ENCODE data around the gene MEGF11.

MEGF11 gene

GRCh38 chr15:65916041-65916663, 337.4 kb downstream of the MEGF11 start:
- DNase-seq (ENCODE audit: low spot score): no peak

GRCh38 chr15:65914981-65915925, 338.3 kb downstream of the MEGF11 start:
- DNase-seq (ENCODE audit: low spot score): no peak

GRCh38 chr15:65914386-65914785, 339.2 kb downstream of the MEGF11 start:
- DNase-seq (ENCODE audit: low spot score): no peak

GRCh38 chr15:65913631-65914199, 339.8 kb downstream of the MEGF11 start:
- no peak for DNase-seq (ENCODE audit: low spot score)

DNA sequence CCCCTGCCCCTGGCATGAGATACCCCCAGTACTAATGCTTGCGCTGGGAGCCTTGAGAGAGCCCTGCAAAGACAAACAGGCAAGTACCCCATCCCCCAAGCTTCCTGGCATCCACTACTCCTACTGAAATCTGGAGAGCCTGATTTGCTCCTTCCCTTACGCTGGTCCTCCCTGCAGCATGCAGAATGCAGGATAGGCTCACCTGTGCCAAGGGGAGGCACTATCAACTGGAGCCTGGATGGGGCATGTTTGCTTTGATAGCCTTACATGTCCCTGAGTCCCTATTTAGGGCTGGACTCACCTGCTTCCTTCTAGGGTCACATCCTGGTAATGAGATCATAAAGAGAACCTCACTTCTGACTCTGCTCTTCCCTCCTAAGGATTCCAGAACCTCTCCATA, 341.3 kb downstream of the MEGF11 start:
- DNase-seq (ENCODE audit: low spot score): no peak

- DNase-seq (ENCODE audit: low spot score): no peak
Observed at GRCh38 chr15:65910341-65910740, 343.2 kb downstream of the MEGF11 start.

DNA sequence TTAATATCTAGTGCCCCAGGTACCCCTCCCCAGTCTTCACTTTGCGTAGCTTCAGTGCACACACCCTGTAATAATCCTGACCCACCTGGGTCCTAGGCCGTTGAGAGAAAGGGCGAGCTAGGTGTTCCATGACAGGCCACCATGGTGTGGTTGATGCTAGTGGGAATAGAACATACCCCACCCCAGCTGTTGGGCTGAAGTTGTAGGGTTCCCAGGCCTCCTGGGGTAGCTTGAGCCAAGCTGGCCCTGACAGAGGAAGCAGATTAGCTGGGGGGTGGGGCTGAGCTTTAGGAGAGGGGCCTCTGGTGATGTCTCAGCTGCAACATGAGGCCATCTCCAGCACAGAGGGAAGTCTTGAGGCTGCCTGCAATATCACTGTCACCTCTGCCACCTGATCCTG, 343.7 kb downstream of the MEGF11 start:
- DNase-seq (ENCODE audit: low spot score): no peak

DNA sequence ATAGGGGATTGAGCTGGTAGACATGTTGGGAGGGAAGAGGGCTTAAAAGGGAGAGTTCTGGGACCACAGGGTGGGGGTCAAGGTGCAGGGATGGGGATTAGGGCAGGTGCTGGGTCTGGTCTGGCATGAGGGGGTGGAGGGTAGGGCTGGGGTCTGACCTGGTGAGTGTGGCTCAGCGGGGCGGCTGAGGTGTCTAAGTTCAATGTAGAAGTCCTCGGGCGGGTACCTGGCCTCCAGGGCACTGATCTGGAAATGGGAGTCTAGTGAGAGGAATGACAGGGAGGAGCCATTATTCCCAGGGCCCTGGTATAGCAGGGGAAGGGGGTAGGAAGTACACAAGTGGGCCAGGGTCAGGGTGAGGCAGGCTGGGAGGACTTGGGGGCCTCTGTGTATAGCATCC, 344.7 kb downstream of the MEGF11 start:
- DNase-seq (ENCODE audit: low spot score): no peak

DNA sequence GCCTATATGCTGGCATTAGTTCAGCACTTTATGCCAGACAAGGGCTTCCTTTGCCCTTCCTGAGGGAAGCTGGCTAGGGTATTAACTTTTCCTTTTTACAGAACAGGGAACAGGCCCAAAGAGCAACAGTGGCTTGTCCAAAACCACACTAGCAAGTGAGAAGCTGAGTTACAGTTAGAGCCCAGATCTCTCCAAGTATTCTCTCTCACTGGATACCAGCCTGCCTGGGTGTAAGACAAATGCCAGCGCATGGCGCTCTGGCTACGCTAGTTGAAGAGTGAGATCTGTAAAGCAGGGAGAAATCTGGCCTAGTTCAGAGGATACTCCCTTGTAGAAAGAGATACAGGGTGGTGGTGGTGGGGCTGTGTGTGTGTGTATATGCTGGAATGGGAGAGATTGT, 345.9 kb downstream of the MEGF11 start:
- DNase-seq (ENCODE audit: low spot score): no peak

DNA sequence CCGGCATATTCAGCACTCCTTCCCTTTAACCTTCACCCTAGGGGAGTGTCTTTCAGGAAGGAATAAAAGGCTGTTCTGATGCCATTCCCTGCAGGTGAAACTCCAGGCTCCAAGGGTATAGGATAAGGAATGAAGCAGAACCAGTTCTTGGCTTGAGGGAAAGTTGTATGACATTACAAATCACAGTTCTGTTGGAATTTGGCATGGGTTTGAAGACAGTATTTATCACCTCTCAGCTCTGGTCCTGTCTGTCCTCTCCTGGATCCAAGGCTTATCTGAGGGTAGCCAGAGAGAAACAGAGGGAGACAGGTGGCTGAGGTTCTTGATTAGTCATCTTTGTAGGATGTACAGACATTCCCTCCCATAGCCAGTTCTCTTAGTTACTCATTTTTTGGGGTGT, 347.2 kb downstream of the MEGF11 start:
- DNase-seq (ENCODE audit: low spot score): no peak

GRCh38 chr15:65904301-65904700, 349.2 kb downstream of the MEGF11 start:
- DNase-seq (ENCODE audit: low spot score): peak; percentile 10

GRCh38 chr15:65903296-65904073, 350.1 kb downstream of the MEGF11 start:
- DNase-seq (ENCODE audit: low spot score): no peak

- no peak for DNase-seq (ENCODE audit: low spot score)
Observed at GRCh38 chr15:65902373-65902772, 351.2 kb downstream of the MEGF11 start.

- DNase-seq (ENCODE audit: low spot score): no peak
Observed at GRCh38 chr15:65901836-65902235, 351.7 kb downstream of the MEGF11 start.

DNA sequence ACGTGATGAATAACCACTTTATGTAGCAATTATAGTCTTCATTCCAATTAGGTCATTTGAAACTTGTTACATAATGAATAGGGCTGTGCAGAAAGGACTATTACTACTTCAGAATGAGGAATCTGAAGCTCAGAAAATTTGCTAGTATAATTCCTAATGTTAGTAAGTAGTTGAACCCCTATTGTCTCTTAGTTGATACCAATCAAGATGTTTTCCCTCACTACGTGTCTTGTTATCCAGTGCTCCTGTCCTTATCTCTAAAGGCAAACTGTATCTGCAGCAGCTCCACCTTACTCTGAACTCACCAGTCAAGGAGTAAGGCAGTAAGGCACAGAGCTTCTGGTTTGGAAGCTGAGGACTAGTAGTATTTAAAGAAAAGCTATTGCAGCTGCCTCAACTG, 352.2 kb downstream of the MEGF11 start:
- no peak for DNase-seq (ENCODE audit: low spot score)

DNA sequence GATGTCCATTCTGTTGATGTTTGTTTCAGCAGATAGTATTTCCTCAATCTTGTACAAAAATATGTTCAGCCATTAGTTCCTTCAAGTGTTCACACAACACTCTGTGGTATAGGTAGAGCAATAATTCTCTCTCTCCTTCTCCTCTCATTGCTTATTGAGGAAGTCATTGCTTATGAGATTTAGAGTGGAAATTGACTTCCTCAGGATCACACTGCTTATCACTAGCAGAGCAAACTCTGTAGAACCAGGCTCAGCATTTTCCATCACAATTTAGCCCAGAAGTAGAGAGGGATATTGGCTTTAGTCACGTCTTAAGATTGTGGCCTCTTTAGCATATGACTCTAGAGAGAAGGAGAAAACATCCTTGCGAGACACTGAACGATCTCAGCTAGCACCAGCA, 353.1 kb downstream of the MEGF11 start:
- no peak for DNase-seq (ENCODE audit: low spot score)

- no peak for DNase-seq (ENCODE audit: low spot score)
Observed at GRCh38 chr15:65896236-65896635, 357.3 kb downstream of the MEGF11 start.

DNA sequence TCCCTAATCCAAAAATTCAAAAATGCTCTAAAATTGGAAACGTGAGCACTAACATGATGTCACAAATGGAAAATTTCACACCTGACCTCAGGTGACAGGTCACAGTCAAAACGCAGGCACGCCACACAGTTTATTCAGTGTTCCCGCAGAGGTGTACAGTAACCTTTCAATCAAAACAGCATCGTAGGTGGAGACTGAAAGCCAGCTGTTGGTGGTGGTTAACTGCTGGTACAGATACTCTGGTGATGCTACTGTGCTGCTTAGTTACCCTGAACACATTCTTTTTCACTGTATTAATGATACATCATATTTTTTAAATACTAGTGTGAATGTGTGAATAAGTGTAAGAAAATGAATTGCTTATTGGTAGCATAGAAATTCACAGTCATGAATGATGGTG, 360.5 kb downstream of the MEGF11 start:
- DNase-seq (ENCODE audit: low spot score): no peak

- no peak for DNase-seq (ENCODE audit: low spot score)
Observed at GRCh38 chr15:65888981-65889380, 364.6 kb downstream of the MEGF11 start.

DNA sequence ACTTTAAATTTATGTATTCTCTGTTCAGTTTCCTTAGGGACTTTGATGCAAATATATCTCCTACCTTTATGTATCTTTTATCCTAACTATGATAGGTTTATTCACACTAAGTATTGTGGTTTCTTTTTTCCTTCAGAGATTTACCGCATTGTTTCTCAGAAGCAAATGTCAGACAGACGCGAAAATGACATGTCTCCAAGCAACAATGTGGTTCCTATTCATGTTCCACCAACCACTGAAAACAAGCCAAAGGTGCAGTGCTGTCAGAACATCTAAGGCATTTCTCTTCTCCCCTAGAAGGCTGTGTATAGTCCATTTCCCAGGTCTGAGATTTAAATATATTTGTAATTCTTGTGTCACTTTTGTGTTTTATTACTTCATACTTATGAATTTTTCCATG, 366.0 kb downstream of the MEGF11 start:
- no peak for DNase-seq (ENCODE audit: low spot score)

DNA sequence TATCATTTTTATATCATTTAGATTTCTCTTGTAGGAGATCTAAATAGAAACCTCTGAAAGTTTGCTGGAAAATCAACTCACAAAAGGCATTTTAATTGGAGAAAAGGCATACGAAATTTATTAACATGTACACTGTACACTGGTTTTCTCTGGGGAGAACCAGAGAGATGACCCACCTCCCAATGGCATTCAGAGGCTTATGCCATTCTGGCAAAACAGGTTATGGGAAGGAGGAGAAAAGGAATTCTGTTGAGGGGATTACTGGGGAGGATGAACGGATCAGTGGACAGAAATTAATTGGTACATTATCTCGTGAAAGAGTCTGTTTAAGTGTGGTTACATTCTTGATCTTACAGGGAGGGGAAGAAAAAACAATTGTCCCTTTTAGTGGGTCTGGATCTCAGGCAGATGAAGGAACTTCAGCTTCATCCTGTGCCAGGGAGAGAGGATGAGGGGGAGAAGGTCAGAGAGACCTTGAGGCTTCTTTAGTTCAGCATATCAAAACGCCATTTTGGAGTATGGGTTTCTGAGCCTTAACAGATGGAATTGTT, 367.8 kb downstream of the MEGF11 start:
- no peak for DNase-seq (ENCODE audit: low spot score)

DNA sequence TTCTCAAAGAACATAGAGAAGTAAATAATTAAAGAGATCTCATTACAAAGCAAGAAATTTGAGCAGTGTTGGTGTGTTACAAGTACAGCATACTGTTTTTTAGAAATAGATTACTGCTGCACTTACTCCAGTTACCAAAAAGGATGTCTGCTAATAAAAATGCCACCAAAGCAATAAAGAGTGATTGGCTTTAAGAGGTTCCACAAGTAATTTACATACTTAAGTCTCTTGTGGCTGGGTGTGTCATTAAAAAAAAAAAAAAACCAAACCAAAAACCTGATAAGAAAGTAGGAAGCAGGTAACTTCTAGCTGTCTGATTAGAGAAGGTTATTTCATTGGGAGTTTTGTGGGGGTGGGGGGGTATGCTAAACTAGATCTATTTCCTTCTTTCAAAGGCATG, 369.0 kb downstream of the MEGF11 start:
- no peak for DNase-seq (ENCODE audit: low spot score)
